Suprapubic skin (tissue), 4 donors: ENCODE measurements around the gene CCNE1. TPM values are rescaled to one million over a fixed set of nuclear protein-coding genes. Genes with fewer than 3 reads are reported as not detected.
"Not testable (repeated sequence)": the region's sequence is repeated elsewhere in the genome, so short reads cannot be mapped to it uniquely, and the experiment has no call there.

ENCODE experiments used
- DNase-seq, 2 donors: peaks; one replicate each; pipeline ENCODE4 v3.0.0-alpha.2; 2019; ENCODE audit warnings: low spot score in 2 of 2
- H3K27ac ChIP-seq: fragments of 200-600 bp; sonication (generic); one replicate; pipeline ENCODE4 v1.5.1; 2019
- H3K27me3 ChIP-seq: fragments of 200-600 bp; sonication (generic); one replicate; pipeline ENCODE4 v1.5.1; 2019
- H3K36me3 ChIP-seq: fragments of 200-600 bp; sonication (generic); one replicate; pipeline ENCODE4 v1.5.1; 2019
- H3K4me1 ChIP-seq: fragments of 200-600 bp; sonication (generic); one replicate; pipeline ENCODE4 v1.5.1; 2019
- H3K4me3 ChIP-seq: fragments of 200-600 bp; sonication (generic); one replicate; pipeline ENCODE4 v1.5.1; 2019; ENCODE audit warnings: mild to moderate bottlenecking
- H3K9me3 ChIP-seq: fragments of 200-600 bp; sonication (generic); one replicate; pipeline ENCODE4 v1.5.1; 2019
- CTCF ChIP-seq, 2 donors: fragments of 200-600 bp in 1 of 2; fragments of 450-650 bp in 1 of 2; sonication (generic) in 1 of 2; IDR thresholded peaks; one replicate each; pipeline ENCODE4 v1.5.1; 2016 to 2019; ENCODE audit warnings: antibody characterized with exemption in 2 of 2, mild to moderate bottlenecking in 1 of 2, moderate library complexity in 1 of 2
- EP300 ChIP-seq: sonication (generic); formaldehyde crosslinking; IDR thresholded peaks from one replicate; pipeline ENCODE4 v1.6.1; 2017; ENCODE audit warnings: antibody characterized with exemption
- POLR2A ChIP-seq, 2 donors: fragments of 450-650 bp; IDR thresholded peaks; one replicate each; pipeline ENCODE4 v1.6.1; 2017; ENCODE audit warnings: antibody characterized with exemption in 2 of 2, mild to moderate bottlenecking in 2 of 2, moderate library complexity in 2 of 2
- POLR2AphosphoS5 ChIP-seq, 3 donors: sonication (generic); formaldehyde crosslinking; IDR thresholded peaks; one replicate each; pipeline ENCODE4 v1.6.1; 2017; ENCODE audit warnings: antibody characterized with exemption in 3 of 3
- WGBS: methylation state at CpG from one replicate; pipeline ENCODE4 v1.1.5; 2018; 5-methylcytosine and 5-hydroxymethylcytosine counted together
- total RNA-seq, 4 donors: library from RNA; depleted of rRNA; stranded (reverse); fragments of >200 nt; gene quantifications; one replicate each; pipeline ENCODE4 v1.1.0, GENCODE V29; 2016

Gene CCNE1
- total RNA-seq, 4 donors from 2014 or later: 2.5 to 11.0 (median 6.0) TPM

- Histone ChIP-seq H3K27me3 (no peaks in the 10 kb centered on the region), H3K27ac (no peak overlapping the region), H3K4me3 (no peak overlapping the region), H3K4me1 (no peaks in the 10 kb centered on the region), H3K36me3 (no peaks in the 10 kb centered on the region), H3K9me3 (no peaks in the 10 kb centered on the region)
- whole genome bisulfite sequencing: 97% methylated on average over 4 of the region's 4 CpGs
- no peak for DNase-seq
- TF ChIP-seq EP300: no peak
- TF ChIP-seq POLR2A (IDR thresholded peaks at IDR 0.05): no peak
These were observed 7.5 kb downstream of the CCNE1 start for GRCh38 chr19:29819300-29819699.

GRCh38 chr19:29819986-29820385 lies 8.2 kb downstream of the CCNE1 start:
- no peaks in the 10 kb centered on the region for H3K27me3 ChIP-seq

GRCh38 chr19:29823581-29824330 lies 12.0 kb downstream of the CCNE1 start:
- Histone ChIP-seq H3K4me3 (no peak overlapping the region), H3K4me1 (no peaks in the 10 kb centered on the region), H3K27me3 (no peaks in the 10 kb centered on the region), H3K9me3 (no peaks in the 10 kb centered on the region), H3K36me3 (no peaks in the 10 kb centered on the region), H3K27ac (no peak overlapping the region)
- WGBS: 96% methylated on average over 20 of the region's 20 CpGs
- DNase-seq: peak; percentile 26 to 45
- no peak for TF ChIP-seq POLR2AphosphoS5 (IDR thresholded peaks at IDR 0.05)
- TF ChIP-seq EP300: no peak
- no peak for TF ChIP-seq CTCF (IDR thresholded peaks at IDR 0.05)
- TF ChIP-seq POLR2A (IDR thresholded peaks at IDR 0.05): no peak

More at GRCh38 chr19:29819986-29820385, 8.2 kb downstream of the CCNE1 start:
- no peak for DNase-seq
- no peaks in the 10 kb centered on the region for H3K36me3 ChIP-seq
- H3K9me3 ChIP-seq: no peaks in the 10 kb centered on the region
- TF ChIP-seq POLR2AphosphoS5 (IDR thresholded peaks at IDR 0.05) (no peak), POLR2A (IDR thresholded peaks at IDR 0.05) (no peak), CTCF (IDR thresholded peaks at IDR 0.05) (no peak), EP300 (no peak)
- no peak overlapping the region for H3K27ac ChIP-seq
- H3K4me3 ChIP-seq: no peak overlapping the region
- WGBS: 93% methylated on average over 6 of the region's 6 CpGs
- H3K4me1 ChIP-seq: no peaks in the 10 kb centered on the region

GRCh38 chr19:29825263-29825662 lies 13.5 kb downstream of the CCNE1 start:
- 93% methylated on average over 8 of the region's 8 CpGs for WGBS
- H3K36me3 ChIP-seq, H3K4me3 ChIP-seq, H3K9me3 ChIP-seq, H3K4me1 ChIP-seq, H3K27ac ChIP-seq, H3K27me3 ChIP-seq: not testable (repeated sequence)
- DNase-seq: peak; percentile 4 to 21

- no peak for TF ChIP-seq EP300
- no peak for TF ChIP-seq CTCF (IDR thresholded peaks at IDR 0.05)
- TF ChIP-seq POLR2A (IDR thresholded peaks at IDR 0.05): no peak
- TF ChIP-seq POLR2AphosphoS5 (IDR thresholded peaks at IDR 0.05): no peak
- peak; percentile 16 to 43 for DNase-seq
These were observed 19.3 kb downstream of the CCNE1 start for GRCh38 chr19:29831041-29831548.

GRCh38 chr19:29831686-29832085 lies 19.9 kb downstream of the CCNE1 start:
- TF ChIP-seq CTCF (IDR thresholded peaks at IDR 0.05) (no peak), POLR2AphosphoS5 (IDR thresholded peaks at IDR 0.05) (no peak), EP300 (no peak), POLR2A (IDR thresholded peaks at IDR 0.05) (no peak)
- H3K9me3 ChIP-seq: no peaks in the 10 kb centered on the region
- H3K36me3 ChIP-seq: no peaks in the 10 kb centered on the region
- 74% methylated on average over 9 of the region's 9 CpGs for WGBS
- H3K27ac ChIP-seq: no peak overlapping the region
- H3K4me3 ChIP-seq: no peak overlapping the region
- H3K4me1 ChIP-seq: no peaks in the 10 kb centered on the region
- peak; percentile 24 to 59 for DNase-seq
- peaks cover 21% of the 10 kb centered on the region for H3K27me3 ChIP-seq

More at GRCh38 chr19:29831041-29831548, 19.3 kb downstream of the CCNE1 start:
- no peak overlapping the region for H3K27ac ChIP-seq
- H3K36me3 ChIP-seq: no peaks in the 10 kb centered on the region
- H3K4me3 ChIP-seq: no peak overlapping the region
- no peaks in the 10 kb centered on the region for H3K9me3 ChIP-seq
- H3K27me3 ChIP-seq: peaks cover 17% of the 10 kb centered on the region
- no peaks in the 10 kb centered on the region for H3K4me1 ChIP-seq
- 44% methylated on average over 12 of the region's 12 CpGs for WGBS
